TTC549 (cell line): ENCODE results near the gene JMY.

Experiments
- FAIRE-seq: peaks from 2 replicates; lab custom pipeline; 2012; peaks lifted over from hg19 to GRCh38; lab: Jason Lieb, UNC

Gene JMY

DNA sequence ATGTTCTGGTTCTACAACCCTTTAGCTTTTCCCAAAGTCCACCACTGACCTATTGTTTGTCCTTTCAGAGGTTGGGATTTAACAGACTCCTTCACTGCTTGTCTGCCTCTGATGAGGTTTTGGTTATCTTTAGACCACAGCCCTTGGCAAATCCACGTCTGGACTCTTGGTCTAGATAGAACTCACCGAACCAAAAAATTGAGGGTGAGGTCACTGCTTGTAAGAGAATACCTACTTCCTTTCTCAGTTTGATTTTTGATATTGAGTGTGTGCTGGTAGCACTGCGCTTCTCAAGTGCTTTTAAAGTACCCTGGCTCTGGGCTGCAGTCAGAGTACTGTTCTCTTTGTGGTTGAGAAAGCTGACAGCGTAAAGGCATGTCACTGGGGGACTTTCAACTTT is 61.7 kb downstream of the JMY start:
- FAIRE-seq = no peak

DNA sequence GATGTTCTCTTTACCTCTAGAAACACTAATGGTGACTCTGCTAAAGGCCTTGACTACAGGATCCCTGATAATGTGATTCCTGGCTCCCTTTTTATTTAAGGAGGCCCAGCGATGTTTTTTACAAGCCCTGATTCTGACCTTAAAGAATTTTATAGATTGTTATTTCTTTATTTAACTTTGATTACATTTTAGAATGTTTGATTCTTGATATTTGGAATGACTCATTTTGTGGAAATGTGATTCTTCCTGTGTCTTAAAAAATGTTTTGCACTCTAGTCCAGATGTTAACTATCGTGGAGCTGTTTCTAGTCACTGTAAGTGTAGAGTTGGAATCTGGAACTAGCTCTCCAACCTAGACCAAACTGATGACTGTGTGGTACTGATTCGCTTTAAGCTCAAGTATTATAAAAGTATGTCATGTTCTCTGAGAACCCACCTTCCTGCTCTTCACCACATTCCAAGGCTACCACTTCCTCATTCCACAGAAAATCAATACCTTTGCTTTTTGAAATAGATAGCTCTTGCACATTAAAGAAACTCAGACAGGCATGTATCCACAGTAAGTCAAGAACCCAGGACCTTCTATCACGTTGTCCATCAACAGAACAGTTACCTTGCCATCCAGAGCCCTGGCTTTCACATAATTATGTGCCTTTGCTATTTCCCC is 65.2 kb downstream of the JMY start:
- no peak for FAIRE-seq

DNA sequence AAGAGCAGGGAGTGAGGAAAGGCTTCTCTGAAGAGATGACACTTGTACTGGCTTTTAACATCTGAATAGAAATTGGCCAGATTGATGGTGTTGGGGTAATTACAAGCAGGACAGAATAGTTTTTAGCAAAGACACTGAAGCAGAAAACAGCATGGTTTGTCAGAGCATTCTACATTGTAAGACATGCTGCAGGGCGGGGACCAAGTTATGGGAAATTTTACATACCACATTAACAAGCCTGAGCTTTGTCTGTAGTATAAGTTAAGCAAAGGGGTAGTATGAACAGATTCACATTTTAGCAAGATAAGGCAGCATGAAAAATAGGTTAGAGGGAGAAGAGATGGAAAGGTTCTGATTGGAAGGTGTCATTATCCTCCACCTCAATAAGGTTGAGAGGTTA is 66.5 kb downstream of the JMY start:
- FAIRE-seq = no peak

DNA sequence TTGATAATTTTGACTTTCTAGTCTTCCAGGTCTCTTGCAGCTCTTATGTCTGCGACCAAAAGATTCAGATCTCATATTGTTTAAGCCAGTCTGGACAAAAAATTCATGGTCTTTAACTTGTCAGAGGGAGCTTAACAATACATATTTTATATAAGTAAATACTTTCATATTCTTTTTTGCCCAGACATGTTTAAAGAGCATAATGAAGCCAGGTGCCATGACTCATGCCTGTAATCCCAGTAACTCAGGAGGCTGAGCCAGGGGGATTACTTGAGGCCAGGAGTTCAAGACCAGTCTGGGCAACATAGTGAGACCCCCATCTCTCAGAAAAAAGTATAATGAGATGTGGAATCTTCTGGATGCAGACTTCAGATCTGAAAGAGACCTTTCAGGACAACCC is 69.8 kb downstream of the JMY start:
- no peak for FAIRE-seq

DNA sequence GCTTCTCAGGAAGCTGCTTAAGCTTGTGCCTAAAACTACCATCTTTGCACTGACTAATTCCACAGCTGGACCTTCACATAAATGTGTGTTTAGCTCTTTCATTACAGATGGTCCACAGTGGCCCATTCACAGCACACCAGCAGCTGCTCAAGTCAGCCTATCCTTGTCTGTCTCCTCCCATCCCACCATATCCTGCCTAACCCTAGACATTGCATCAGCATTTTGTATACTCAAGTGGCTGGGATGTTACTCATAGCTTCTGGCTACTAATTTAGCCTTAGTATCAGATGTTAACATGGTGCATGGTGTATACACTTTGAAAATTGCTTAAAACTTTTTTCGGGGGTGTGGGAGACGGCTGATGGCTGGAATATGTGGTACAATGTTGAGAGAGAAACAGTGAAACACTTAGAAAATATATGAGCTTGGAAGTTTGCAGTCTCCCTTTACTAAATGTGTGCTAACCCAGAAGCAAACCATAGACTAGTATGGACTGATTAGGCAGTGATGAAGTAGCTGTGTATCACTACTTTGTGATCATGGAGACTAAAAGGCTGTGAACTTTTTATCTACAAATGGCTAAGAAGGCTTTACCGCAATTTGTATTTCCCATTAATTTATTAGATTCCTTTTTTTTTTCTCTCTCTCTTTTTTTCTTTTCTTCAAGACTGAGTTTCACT is 83.1 kb downstream of the JMY start:
- FAIRE-seq = no peak

DNA sequence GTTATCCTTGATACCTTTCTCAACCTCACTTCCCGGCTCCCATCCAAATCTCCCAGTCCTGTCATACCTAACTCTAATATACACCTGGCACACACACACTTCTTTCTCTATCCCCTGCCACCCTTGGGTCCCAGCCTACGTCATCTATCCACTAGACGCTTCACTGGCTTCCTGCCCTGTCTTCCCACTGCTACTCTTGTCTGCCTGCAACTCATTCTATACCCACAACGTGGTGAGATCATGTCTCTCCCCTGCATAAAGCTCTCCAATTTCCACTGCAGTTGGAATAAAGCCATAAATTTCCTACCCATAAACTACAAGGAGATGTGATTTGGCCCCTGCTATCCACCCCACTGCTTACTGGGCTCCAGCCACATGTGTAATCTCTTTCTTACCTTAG is 93.5 kb downstream of the JMY start:
- FAIRE-seq = no peak

DNA sequence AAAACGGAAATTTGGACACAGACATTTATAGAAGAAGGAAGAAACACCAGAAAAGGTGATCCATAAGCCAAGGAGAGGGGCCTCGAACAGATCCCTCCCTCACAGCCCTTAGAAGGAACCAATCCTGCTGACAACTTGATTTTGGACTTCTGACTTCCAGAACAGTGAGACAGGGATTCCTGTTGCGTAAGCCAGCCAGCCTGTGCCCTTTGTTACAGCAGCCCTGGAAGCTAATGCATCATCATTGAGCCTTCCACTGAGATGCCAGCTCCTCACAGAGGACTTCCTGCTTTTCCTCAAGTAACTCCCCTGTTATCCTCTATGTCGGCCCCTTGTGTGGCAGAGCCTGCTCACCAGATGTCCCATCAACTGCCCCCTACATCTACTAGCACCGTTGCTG is 94.1 kb downstream of the JMY start:
- no peak for FAIRE-seq

DNA sequence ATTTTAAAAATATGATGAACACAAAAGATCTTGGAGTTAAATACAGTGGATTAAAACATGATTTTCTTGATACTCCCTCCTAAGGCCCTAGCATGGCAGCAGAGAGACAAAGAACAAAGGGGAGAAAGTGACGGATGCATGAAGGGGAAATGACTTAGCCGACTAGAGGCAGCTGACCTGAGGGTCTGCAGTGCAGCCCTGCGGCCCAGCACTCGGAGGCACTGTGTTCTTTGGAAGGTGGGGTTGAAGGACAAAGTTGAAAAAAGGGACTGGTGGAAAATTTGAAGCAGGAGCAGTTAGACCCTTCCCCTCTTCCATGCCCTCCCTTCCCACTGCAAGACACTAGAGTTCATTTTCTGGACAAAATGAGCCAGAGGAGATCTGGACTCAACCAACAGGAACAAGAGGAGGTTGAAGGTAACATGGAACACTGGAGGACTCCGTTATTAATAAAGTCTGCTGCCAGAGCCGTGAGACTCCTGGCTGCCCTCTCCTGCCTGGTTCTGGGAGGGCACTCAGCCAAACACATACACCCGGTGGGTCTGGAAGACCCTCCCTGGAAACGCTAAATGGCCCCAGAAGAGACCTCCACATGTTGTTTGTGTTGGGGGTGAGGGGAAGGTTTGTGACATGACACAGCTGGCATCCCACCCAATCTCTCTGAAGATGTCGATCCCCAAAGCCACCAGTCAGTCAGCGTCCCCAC is 98.1 kb downstream of the JMY start:
- FAIRE-seq = no peak

DNA sequence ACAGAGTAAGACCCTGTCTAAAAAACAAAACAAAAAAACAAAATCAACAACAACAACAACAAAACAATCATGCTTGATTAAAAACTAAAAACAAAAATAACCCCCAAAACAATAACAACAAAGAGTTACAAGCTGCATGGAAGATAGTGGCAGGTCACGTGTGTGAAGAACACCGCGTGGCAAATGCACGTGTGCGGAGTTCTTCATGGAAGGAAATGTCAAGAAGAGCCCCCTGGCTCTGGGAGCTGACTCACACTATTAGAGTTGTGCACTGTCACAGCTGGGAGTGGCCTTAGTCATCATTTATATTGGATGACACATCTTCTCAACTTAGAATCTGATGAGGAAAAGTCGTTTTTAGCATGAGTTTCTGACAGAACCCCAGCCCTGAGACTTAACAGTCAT is 110.5 kb downstream of the JMY start:
- FAIRE-seq = no peak

DNA sequence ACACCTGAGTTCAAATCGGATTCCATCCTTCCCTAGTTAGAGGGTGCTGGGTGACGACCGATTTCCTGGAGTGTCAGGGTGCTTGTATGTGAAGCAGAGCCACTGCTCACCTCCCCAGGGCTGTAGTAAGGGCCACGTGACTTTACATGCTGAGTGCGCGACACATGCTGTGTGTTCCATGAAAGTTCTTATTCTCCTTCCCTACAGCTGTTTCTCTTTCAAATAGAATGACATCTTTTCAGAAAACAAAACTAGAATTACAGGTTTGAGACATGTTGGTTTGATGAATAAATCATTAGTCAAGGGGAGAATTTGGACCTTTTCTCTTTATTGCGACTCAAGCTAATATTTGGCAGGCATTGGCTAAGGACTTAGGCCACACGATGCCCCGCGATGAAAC is 113.1 kb downstream of the JMY start:
- no peak for FAIRE-seq

DNA sequence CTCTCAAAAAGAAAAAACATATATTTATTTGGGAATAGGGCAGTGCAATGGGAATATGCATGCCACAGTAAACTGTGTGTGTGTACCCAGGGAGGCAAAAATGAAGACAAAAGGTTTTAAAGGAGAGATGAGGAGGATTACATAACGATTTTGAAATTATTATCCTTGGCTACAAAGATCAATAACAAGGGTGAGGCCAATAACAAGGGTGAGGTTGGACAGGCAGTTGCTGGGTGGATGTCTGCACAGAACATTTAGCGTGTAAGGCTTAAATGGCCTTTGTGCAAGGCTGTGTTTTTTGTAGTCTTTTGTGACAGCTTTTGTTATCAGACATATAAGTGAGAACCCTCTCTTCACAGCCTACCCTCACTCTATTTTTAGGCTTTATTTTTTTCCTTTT is 114.0 kb downstream of the JMY start:
- FAIRE-seq = no peak

DNA sequence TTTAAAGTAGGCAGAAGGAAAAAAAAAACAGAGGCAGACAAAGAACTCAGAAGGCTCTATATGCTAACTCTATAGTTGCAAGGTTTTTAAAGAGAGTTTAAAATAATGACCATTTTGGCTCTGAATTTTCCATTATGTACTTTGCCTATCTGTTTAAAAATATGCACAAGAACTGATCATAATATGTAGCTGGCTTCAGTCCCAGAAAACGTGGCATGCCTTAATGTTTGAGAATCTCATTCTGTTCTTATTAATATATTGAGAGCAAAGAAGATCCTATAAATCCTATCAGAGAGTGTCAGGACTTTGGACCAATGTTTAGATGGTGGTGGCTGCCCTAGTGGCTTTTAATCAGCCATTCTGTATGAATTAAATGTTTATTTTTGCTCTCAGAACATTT is 121.5 kb downstream of the JMY start:
- no peak for FAIRE-seq
